Left ventricle myocardium inferior (tissue), 1 donor: ENCODE data around the gene LRP11. TPM values are rescaled to one million over a fixed set of nuclear protein-coding genes. Genes with fewer than 3 reads are reported as not detected.

Experiments
- DNase-seq: peaks from one replicate; pipeline ENCODE4 v3.0.0-alpha.2; 2020
- H3K27ac ChIP-seq: fragments of 200-600 bp; replicated peaks from 2 replicates; pipeline ENCODE4 v1.8.0; 2021
- H3K27me3 ChIP-seq: fragments of 200-600 bp; 2 replicates; pipeline ENCODE4 v1.8.0; 2021; ENCODE audit warnings: low read depth
- H3K36me3 ChIP-seq: fragments of 200-600 bp; 2 replicates; pipeline ENCODE4 v1.8.0; 2021
- H3K4me1 ChIP-seq: fragments of 200-600 bp; 2 replicates; pipeline ENCODE4 v1.8.0; 2021
- H3K4me3 ChIP-seq: fragments of 200-600 bp; 2 replicates; pipeline ENCODE4 v1.8.0; 2021; ENCODE audit warnings: mild to moderate bottlenecking, moderate library complexity
- H3K9me3 ChIP-seq: fragments of 200-600 bp; replicated peaks from 2 replicates; pipeline ENCODE4 v1.8.0; 2021
- CTCF ChIP-seq: fragments of 200-600 bp; IDR thresholded peaks from 2 replicates; pipeline ENCODE4 v1.8.0; 2021; ENCODE audit warnings: antibody characterized with exemption, mild to moderate bottlenecking, borderline replicate concordance
- intact Hi-C: fragments of 100-400 bp; cut with micrococcal nuclease; formaldehyde crosslinking; loops from one replicate; pipeline ENCODE4 v1.11.0; 2022
- total RNA-seq: library from RNA; stranded (reverse); fragmentation: NEBNext Ultra II Directional; extraction: Animal tissue kit (Norgen Biotek cat#: 25700); gene quantifications from one replicate; pipeline ENCODE4 v1.2.1, GENCODE V29; 2021
- donor health status: DM: no; HTN: yes; CAD: no; lungs with severe emphysema.

Gene LRP11
- total RNA-seq, 1 donor from 2014 or later, result 18.2 TPM

DNA sequence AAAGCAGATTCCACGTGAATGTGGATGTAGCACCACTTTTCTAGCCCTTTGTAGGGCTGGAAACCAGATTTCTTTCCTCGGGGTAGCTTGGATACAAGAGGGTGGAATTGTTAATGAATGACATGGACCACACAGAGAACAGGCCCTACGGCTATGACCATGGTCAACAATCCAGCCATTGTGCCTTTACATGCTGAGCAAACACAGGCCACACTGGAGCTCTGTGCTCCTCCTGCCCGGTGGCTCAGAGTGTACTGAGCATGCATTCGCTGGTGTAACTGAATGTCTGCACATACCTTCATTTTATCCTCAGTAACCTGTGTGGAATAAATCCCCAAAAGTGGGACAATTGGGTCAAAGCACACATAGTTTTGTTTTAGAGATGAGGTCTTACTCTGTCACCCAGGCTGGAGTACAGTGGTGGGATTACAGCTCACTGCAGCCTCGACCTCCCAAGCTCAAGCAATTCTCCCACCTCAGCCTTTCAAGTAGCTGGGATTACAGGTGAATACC lies 32.8 kb downstream of the LRP11 start:
- intact Hi-C loops, result loop anchor here (10.0 kb wide), 1 partner anchor 183 kb away; no protein-coding TSS in a partner anchor
- Histone ChIP-seq H3K27ac (no peak overlapping the region), H3K4me1 (no peaks in the 10 kb centered on the region), H3K36me3 (peaks cover 32% of the 10 kb centered on the region), H3K9me3 (no peaks in the 10 kb centered on the region), H3K27me3 (no peaks in the 10 kb centered on the region), H3K4me3 (no peak overlapping the region)
- TF ChIP-seq CTCF, result no peak
- no peak for DNase-seq

- no peak overlapping the region for H3K4me3 ChIP-seq
- no peak for TF ChIP-seq CTCF
- intact Hi-C loops, result loop anchor here (10.0 kb wide), 1 partner anchor 184 kb away; no protein-coding TSS in a partner anchor
- H3K4me1 ChIP-seq, result no peaks in the 10 kb centered on the region
- H3K27me3 ChIP-seq, result no peaks in the 10 kb centered on the region
- no peak for DNase-seq
- H3K27ac ChIP-seq, result no peak overlapping the region
- peaks cover 32% of the 10 kb centered on the region for H3K36me3 ChIP-seq
- no peaks in the 10 kb centered on the region for H3K9me3 ChIP-seq
Measured at GRCh38 chr6:149830731-149831307, 33.3 kb downstream of the LRP11 start.

DNA sequence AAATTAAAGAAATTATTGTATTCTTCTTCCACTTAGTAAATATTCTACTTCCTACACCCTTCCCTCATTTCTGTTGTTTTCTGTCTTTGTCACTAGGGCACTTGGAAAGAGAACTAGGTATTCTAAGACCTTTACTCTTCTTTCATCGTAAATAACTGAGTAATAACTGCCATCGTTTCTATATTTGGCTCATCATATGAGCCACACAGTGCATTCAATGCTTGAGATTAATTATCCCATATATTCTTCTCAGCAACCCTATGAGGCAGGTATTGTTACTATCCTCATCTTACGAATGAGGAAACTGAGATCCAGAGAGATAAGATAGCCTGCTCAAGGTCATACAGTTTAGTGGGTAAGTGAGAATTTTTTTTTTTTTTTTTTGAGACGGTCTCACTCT lies 38.9 kb downstream of the LRP11 start:
- no peak overlapping the region for H3K4me3 ChIP-seq
- no peak overlapping the region for H3K27ac ChIP-seq
- no peak for DNase-seq
- intact Hi-C loops, result no loop called here
- no peak for TF ChIP-seq CTCF
- H3K4me1 ChIP-seq, result peaks cover 14% of the 10 kb centered on the region
- H3K9me3 ChIP-seq, result no peaks in the 10 kb centered on the region
- no peaks in the 10 kb centered on the region for H3K27me3 ChIP-seq
- H3K36me3 ChIP-seq, result peaks cover 20% of the 10 kb centered on the region

DNA sequence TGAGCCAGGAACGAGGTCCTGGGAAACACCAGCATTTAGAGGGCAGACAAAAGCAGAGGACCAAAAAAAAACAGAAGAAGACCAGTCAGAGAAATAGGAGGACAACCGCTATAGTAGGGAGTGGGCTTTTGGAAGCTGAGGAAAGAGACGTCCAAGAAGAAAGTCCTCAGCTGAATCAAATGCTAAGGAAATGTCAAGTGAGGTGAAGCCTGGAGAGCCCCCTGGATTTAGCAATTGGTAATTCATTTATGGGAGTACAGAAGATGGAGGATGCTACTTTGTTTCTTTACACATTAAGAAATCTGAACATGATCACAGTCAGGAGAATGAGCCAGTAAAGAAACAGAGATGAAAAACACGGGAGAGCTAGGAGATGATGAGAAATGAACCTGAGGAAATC lies 41.1 kb downstream of the LRP11 start:
- DNase-seq, result no peak

GRCh38 chr6:149821492-149821891 lies 42.7 kb downstream of the LRP11 start:
- Histone ChIP-seq H3K4me1 (peaks cover 14% of the 10 kb centered on the region), H3K4me3 (no peak overlapping the region), H3K36me3 (peaks cover 15% of the 10 kb centered on the region), H3K27ac (peak overlapping the region; percentile 51), H3K27me3 (no peaks in the 10 kb centered on the region), H3K9me3 (no peaks in the 10 kb centered on the region)
- no peak for DNase-seq
- intact Hi-C loops, result no loop called here
- TF ChIP-seq CTCF, result no peak

More for the DNA sequence above, 41.1 kb downstream of the LRP11 start:
- intact Hi-C loops, result no loop called here
- no peak overlapping the region for H3K27ac ChIP-seq
- H3K9me3 ChIP-seq, result no peaks in the 10 kb centered on the region
- H3K4me1 ChIP-seq, result peaks cover 14% of the 10 kb centered on the region
- TF ChIP-seq CTCF, result no peak
- no peak overlapping the region for H3K4me3 ChIP-seq
- no peaks in the 10 kb centered on the region for H3K27me3 ChIP-seq
- peaks cover 15% of the 10 kb centered on the region for H3K36me3 ChIP-seq
